K562 (cell line): Measurements from ENCODE around the gene HDHD2. TPM values are rescaled to one million over a fixed set of nuclear protein-coding genes. Genes with fewer than 3 reads are reported as not detected.

Source experiments
- ARID2 ChIP-seq: fragments of 450-650 bp; IDR thresholded peaks from 2 replicates; pipeline ENCODE4 v1.6.1; 2017; ENCODE audit warnings: antibody characterized with exemption, mild to moderate bottlenecking
- DEAF1 ChIP-seq: fragments of 450-650 bp; formaldehyde crosslinking; IDR thresholded peaks from 2 replicates; pipeline ENCODE4 v1.4.0; 2020; ENCODE audit warnings: mild to moderate bottlenecking, moderate library complexity
- HMBOX1 ChIP-seq: sonication (generic); IDR thresholded peaks from 2 replicates; pipeline ENCODE4 v1.6.1; 2016
- JUND ChIP-seq, 2 experiments: IDR thresholded peaks; 2 replicates in 1 of 2; 3 replicates in 1 of 2; pipeline ENCODE4 v1.6.1; 2011; ENCODE audit warnings: borderline replicate concordance in 2 of 2, low read depth in 2 of 2, low read length in 2 of 2, improper control_type of control experiment in 1 of 2, missing biosample characterization in 1 of 2, missing genetic modification characterization in 1 of 2, missing genetic modification reagents in 1 of 2
- KAT8 ChIP-seq: fragments of 450-650 bp; IDR thresholded peaks from 2 replicates; pipeline ENCODE4 v1.6.1; 2016; ENCODE audit warnings: low read depth, mild to moderate bottlenecking
- MAFF ChIP-seq: IDR thresholded peaks from 2 replicates; pipeline ENCODE4 v1.6.1; 2012; ENCODE audit warnings: low read length, improper control_type of control experiment
- MCM5 ChIP-seq: fragments of 450-650 bp; IDR thresholded peaks from 2 replicates; pipeline ENCODE4 v1.6.1; 2016; ENCODE audit warnings: low read depth
- MEIS2 ChIP-seq: fragments of 450-650 bp; IDR thresholded peaks from 2 replicates; pipeline ENCODE4 v1.6.1; 2014; ENCODE audit warnings: mild to moderate bottlenecking; ENCODE audit not compliant: partially characterized antibody
- PCBP1 ChIP-seq: fragments of 200-400 bp; formaldehyde crosslinking; IDR thresholded peaks from 2 replicates; pipeline ENCODE4 v1.6.1; 2018; ENCODE audit warnings: mild to moderate bottlenecking, low read depth, low read length; ENCODE audit not compliant: poor library complexity, severe bottlenecking
- REST ChIP-seq, 2 experiments: fragments of 450-650 bp; formaldehyde crosslinking in 1 of 2; IDR thresholded peaks; 2 replicates each; pipeline versions ENCODE4 v1.4.0 to v1.6.1; 2014 to 2020; ENCODE audit warnings: mild to moderate bottlenecking in 2 of 2, borderline replicate concordance in 1 of 2, low read depth in 1 of 2
- SMC3 ChIP-seq: conservative IDR thresholded peaks from 2 replicates; pipeline ENCODE4 v1.6.1; 2011; ENCODE audit warnings: low read depth, low read length, improper control_type of control experiment; ENCODE audit not compliant: insufficient read depth
- STAG1 ChIP-seq: sonication (generic); formaldehyde crosslinking; IDR thresholded peaks from 2 replicates; pipeline ENCODE4 v1.5.0; 2020; ENCODE audit warnings: missing genetic modification reagents, borderline replicate concordance
- THRB ChIP-seq: fragments of 450-650 bp; formaldehyde crosslinking; conservative IDR thresholded peaks from 2 replicates; pipeline ENCODE4 v1.4.0; 2022; ENCODE audit warnings: mild to moderate bottlenecking, missing genetic modification characterization
- polyA plus RNA-seq, 8 experiments: library from polyadenylated mRNA; depleted of rRNA in 4 of 8; stranded (reverse) in 5 of 8; unstranded in 3 of 8; fragments of >200 nt; fragmentation: Nextera tagmentation in 2 of 8; fragmentation: Illumina TruSeq in 1 of 8; extraction: Ambion mirVana in 2 of 8; extraction: Trizol in 1 of 8; gene quantifications; 2 replicates each; pipeline versions ENCODE4 v1.2.1 to v1.2.3, GENCODE V29; 2011 to 2014; ENCODE audit warnings: inconsistent platforms in 1 of 8, missing spikeins in 1 of 8
- total RNA-seq, 7 experiments: library from RNA; depleted of rRNA in 6 of 7; stranded (reverse); fragments of >200 nt in 6 of 7; fragmentation: Illumina TruSeq in 2 of 7; extraction: Trizol in 2 of 7; gene quantifications; 2 replicates each; pipeline versions ENCODE4 v1.2.1 to v1.2.3, GENCODE V29; 2011 to 2021; ENCODE audit warnings: low replicate concordance in 1 of 7

HDHD2 gene
- total and polyA plus RNA-seq, 9 of the 15 experiments (the other 6 are each of a cell fraction or from before 2014, with no cell fraction given): 6.8 to 25.2 (median 21.5) TPM

- TF ChIP-seq STAG1 (peak; percentile 72; the same call in 1 of the 2 replicates), HMBOX1 (no peak), REST (IDR thresholded peaks at IDR 0.05; ENCODE audit: borderline replicate concordance) (peak; percentile 76; the same call in 1 of the 2 replicates), REST (CRISPR knock-in tag; IDR thresholded peaks at IDR 0.05; ENCODE audit: low read depth) (no peak), JUND (IDR thresholded peaks at IDR 0.05; ENCODE audit: borderline replicate concordance, low read depth, low read length) (0 out of 2 replicates have a peak, but pooled peaks have one; percentile 17), JUND (tag; IDR thresholded peaks at IDR 0.05; ENCODE audit: borderline replicate concordance, low read depth, low read length) (no peak), MEIS2 (peak; percentile 39), SMC3 (peak; percentile 89), THRB (CRISPR knock-in tag) (no peak), MCM5 (no peak), PCBP1 (no peak), DEAF1 (CRISPR knock-in tag) (peak; percentile 54; the same call in 1 of the 2 replicates), MAFF (peak; percentile 21; the same call in 1 of the 2 replicates), KAT8 (no peak), ARID2 (peak; percentile 53; the same call in 1 of the 2 replicates)
- TF ChIP-seq, all 486 proteins: peak for 13
These were observed 50.0 kb downstream of the HDHD2 start (continued) for GRCh38 chr18:47100212-47100831.
